ENCODE data around the gene KRT2. TPM values are rescaled to one million over a fixed set of nuclear protein-coding genes. Genes with fewer than 3 reads are reported as not detected.

The KRT2 gene
- total RNA-seq: not detected in 2 replicates

GRCh38 chr12:52651726-52652261, at the start of gene KRT2:
TSS of gene KRT2 (minus strand) at chr12:52652211. CDS start at chr12:52652142, 69 bp downstream.

GRCh38 chr12:52680363-52680762, 28.4 kb upstream of the KRT2 start, which contains the start of gene KRT1:
TSS of gene KRT1 (minus strand) at chr12:52680407. CDS start at chr12:52680348, 59 bp downstream.

GRCh38 chr12:52618216-52618615, 33.8 kb downstream of the KRT2 start, which contains the start of gene KRT73:
TSS of gene KRT73 (minus strand) at chr12:52618559. CDS start at chr12:52618524, 35 bp downstream.

GRCh38 chr12:52600941-52601481, 51.0 kb downstream of the KRT2 start, which contains the start of gene KRT72:
TSS of gene KRT72 (minus strand) at chr12:52601463. CDS start at chr12:52601452, 11 bp downstream.

Other genes with a start within 250 kb of the KRT2 start
- not detected in 2 replicates for gene KRT82, start 245.9 kb downstream of the KRT2 start, total RNA-seq
- gene KRT75, start 217.8 kb downstream of the KRT2 start, total RNA-seq: 0.91 and 1.4 TPM in 2 replicates
- gene KRT6B, start 200.1 kb downstream of the KRT2 start, total RNA-seq: not detected in 2 replicates
- not detected in 2 replicates for gene KRT6C, start 178.4 kb downstream of the KRT2 start, total RNA-seq
- gene KRT6A, start 159.0 kb downstream of the KRT2 start, total RNA-seq: not detected in 2 replicates
- not detected in 2 replicates for gene KRT5, start 131.8 kb downstream of the KRT2 start, total RNA-seq
- gene KRT71, start 99.1 kb downstream of the KRT2 start, total RNA-seq: not detected in 2 replicates
- not detected in 2 replicates for gene KRT74, start 78.4 kb downstream of the KRT2 start, total RNA-seq
- not detected in 2 replicates for gene KRT72, start 50.7 kb downstream of the KRT2 start, total RNA-seq
- not detected in 2 replicates for gene KRT73, start 33.7 kb downstream of the KRT2 start, total RNA-seq
- gene KRT1, start 28.2 kb upstream of the KRT2 start, total RNA-seq: not detected in 2 replicates
- not detected in 2 replicates for gene KRT77, start 51.3 kb upstream of the KRT2 start, total RNA-seq
- gene KRT76, start 125.1 kb upstream of the KRT2 start, total RNA-seq: not detected in 2 replicates
- gene KRT3, start 143.9 kb upstream of the KRT2 start, total RNA-seq: not detected in 2 replicates
- 0.39 and 0.43 TPM in 2 replicates for gene KRT4, start 161.9 kb upstream of the KRT2 start, total RNA-seq
- gene KRT79, start 182.1 kb upstream of the KRT2 start, total RNA-seq: not detected in 2 replicates
- gene KRT78, start 196.8 kb upstream of the KRT2 start, total RNA-seq: not detected in 2 replicates